AG09309 (cell line): ENCODE data around the gene ITPR2.
"Not testable (repeated sequence)": the region's sequence is repeated elsewhere in the genome, so short reads cannot be mapped to it uniquely, and the experiment has no call there.

Source experiments
- DNase-seq: peaks from one replicate; pipeline ENCODE4 v3.0.0-alpha.2; 2010; ENCODE audit warnings: low read depth
- H3K4me3 ChIP-seq: 2 replicates; pipeline ENCODE4 v1.5.1; 2011; ENCODE audit warnings: mild to moderate bottlenecking, low read depth, low read length, moderate library complexity; ENCODE audit not compliant: control insufficient read depth
- TF ChIP-seq, protein P1 (sequence below): IDR thresholded peaks from 2 replicates; pipeline ENCODE4 v1.5.1; 2011; ENCODE audit warnings: mild to moderate bottlenecking, low read depth, low read length, inconsistent platforms; ENCODE audit not compliant: insufficient read depth, control insufficient read depth; ENCODE audit errors: missing control alignments

ITPR2 gene

GRCh38 chr12:26678697-26679660, 154.0 kb downstream of the ITPR2 start:
- no peak overlapping the region for H3K4me3 ChIP-seq
- no peak for DNase-seq
- TF ChIP-seq, protein P1, sequence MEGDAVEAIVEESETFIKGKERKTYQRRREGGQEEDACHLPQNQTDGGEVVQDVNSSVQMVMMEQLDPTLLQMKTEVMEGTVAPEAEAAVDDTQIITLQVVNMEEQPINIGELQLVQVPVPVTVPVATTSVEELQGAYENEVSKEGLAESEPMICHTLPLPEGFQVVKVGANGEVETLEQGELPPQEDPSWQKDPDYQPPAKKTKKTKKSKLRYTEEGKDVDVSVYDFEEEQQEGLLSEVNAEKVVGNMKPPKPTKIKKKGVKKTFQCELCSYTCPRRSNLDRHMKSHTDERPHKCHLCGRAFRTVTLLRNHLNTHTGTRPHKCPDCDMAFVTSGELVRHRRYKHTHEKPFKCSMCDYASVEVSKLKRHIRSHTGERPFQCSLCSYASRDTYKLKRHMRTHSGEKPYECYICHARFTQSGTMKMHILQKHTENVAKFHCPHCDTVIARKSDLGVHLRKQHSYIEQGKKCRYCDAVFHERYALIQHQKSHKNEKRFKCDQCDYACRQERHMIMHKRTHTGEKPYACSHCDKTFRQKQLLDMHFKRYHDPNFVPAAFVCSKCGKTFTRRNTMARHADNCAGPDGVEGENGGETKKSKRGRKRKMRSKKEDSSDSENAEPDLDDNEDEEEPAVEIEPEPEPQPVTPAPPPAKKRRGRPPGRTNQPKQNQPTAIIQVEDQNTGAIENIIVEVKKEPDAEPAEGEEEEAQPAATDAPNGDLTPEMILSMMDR: no peak

DNA sequence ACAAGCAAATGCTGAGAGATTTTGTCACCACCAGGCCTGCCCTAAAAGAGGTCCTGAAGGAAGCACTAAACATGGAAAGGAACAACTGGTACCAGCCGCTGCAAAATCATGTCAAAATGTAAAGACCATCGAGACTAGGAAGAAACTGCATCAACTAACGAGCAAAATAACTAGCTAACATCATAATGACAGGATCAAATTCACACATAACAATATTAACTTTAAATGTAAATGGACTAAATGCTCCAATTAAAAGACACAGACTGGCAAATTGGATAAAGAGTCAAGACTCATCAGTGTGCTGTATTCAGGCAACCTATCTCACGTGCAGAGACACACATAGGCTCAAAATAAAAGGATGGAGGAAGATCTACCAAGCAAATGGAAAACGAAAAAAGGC, 161.5 kb downstream of the ITPR2 start:
- DNase-seq, H3K4me3 ChIP-seq: not testable (repeated sequence)

DNA sequence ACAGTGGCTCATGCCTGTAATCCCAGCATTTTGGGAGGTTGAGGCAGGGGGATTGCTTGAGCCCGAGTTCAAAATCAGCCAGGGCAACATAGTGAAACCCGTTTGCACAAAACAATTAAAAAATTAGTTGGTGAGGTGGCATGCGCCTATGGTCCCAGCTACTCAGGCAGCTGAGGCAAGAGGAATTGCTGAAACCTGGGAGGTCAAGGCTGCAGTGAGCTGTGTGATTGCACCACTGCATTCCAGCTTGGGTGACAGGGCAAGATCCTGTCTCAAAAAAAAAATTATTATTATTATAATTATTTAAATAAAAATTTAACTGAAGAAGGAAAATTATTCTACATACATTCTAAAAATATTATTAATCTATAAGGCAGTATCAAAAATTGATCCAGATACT, 164.1 kb downstream of the ITPR2 start:
- DNase-seq: no peak
- TF ChIP-seq, protein P1: no peak
- no peak overlapping the region for H3K4me3 ChIP-seq

GRCh38 chr12:26668230-26668629, 164.8 kb downstream of the ITPR2 start:
- TF ChIP-seq, protein P1: no peak
- no peak for DNase-seq
- H3K4me3 ChIP-seq: no peak overlapping the region

GRCh38 chr12:26666286-26666685, 166.7 kb downstream of the ITPR2 start:
- no peak overlapping the region for H3K4me3 ChIP-seq
- TF ChIP-seq, protein P1: no peak
- DNase-seq: no peak

- no peak for DNase-seq
- TF ChIP-seq, protein P1: no peak
- no peak overlapping the region for H3K4me3 ChIP-seq
Observed at GRCh38 chr12:26661399-26661798, 171.6 kb downstream of the ITPR2 start.

DNA sequence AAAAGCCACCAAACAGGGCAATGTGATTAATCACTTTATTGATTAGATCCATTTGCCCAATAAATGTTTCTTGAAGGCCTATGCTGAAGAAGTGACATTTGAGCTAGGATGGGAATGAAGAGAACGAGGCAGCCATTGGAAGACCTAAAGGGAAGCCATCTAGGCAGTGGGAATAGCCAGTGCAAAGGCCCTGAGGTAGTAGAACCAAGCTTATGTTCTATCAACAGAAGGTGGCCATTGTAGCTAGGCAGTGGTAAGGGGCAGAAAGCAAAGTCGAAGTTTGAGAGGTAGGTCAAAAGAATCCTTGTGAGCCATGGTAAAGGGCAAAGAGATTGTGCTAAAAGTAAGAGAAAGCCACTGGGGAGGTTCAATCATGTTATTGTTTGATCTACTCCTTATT, 173.1 kb downstream of the ITPR2 start:
- TF ChIP-seq, protein P1: no peak
- H3K4me3 ChIP-seq: no peak overlapping the region
- DNase-seq: no peak
